Mesenteric fat pad (tissue), 1 donor: ENCODE results near the gene NAPEPLD. TPM values are rescaled to one million over a fixed set of nuclear protein-coding genes. Genes with fewer than 3 reads are reported as not detected.
"Not testable (repeated sequence)": the region's sequence is repeated elsewhere in the genome, so short reads cannot be mapped to it uniquely, and the experiment has no call there.

ENCODE experiments used
- DNase-seq: peaks from one replicate; pipeline ENCODE4 v3.0.0-alpha.2; 2020; ENCODE audit warnings: low spot score
- total RNA-seq: library from RNA; stranded (reverse); fragmentation: NEBNext Ultra II Directional; extraction: Animal tissue kit (Norgen Biotek cat#: 25700); gene quantifications from one replicate; pipeline ENCODE4 v1.2.1, GENCODE V29; 2021
- donor health status: DM: yes; HTN: yes; CAD: no.

The NAPEPLD gene
- total RNA-seq, 1 donor from 2014 or later, result 4.6 TPM

DNA sequence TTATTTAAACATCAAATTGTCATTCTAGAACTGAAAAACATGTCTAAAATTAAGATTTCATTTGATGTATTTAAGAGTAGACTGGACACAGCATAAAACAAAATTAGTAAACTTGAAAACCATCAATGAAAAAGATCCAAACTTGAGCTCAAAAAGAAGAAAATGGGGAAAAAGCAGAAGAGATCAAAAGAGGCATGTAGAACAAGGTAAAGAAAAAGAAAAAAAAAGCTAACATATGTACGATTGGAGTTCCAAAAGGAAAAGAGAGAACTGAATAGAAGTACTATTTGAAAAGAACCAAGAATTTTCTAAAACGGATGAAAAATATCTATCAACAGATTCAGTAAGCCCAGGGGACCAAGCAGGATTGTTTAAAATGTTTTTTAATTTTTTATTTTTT, 77.9 kb downstream of the NAPEPLD start:
- DNase-seq, result no peak

DNA sequence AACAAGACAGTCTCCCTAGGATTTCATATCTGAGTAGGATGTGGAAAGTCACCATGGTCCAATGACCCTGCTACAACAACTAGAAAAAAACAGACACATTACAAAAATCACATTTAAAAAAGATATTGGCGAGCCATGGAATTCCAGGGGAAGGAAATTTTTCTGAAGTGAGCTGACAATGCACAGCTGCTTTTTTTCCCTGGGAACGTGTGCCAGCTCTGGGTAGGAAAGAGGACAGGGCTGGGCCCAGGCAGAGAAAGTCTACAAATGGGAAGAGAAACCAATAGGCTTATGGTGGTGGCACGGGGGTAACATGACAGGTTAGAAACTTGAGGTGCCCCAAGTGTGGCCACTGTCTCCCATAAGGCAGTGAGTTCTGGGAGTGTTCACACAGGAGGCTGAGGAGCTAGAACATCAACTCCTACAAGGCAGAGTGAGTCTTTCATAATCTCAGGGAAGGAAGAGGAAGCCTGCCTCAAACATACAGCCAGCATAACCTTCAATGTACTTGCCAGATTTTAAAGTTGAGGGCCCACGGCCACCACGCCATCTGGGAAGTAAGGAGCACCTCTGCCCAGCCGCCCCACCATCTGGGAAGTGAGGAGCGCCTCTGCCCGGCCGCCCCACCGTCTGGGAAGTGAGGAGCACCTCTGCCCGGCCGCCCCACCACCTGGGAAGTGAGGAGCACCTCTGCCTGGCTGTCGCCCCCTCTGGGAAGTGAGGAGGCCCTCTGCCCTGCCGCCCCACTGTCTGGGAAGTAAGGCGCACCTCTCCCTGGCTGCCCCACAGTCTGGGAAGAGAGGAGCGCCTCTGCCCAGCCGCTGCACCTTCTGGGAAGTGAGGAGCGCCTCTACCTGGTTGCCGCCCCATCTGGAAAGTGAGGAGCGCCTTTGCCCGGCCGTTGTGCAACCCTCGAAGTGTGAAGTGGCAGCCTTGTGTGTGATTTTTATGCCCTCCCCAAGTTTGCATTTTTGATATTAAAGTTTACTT, 80.2 kb downstream of the NAPEPLD start:
- no peak for DNase-seq

DNA sequence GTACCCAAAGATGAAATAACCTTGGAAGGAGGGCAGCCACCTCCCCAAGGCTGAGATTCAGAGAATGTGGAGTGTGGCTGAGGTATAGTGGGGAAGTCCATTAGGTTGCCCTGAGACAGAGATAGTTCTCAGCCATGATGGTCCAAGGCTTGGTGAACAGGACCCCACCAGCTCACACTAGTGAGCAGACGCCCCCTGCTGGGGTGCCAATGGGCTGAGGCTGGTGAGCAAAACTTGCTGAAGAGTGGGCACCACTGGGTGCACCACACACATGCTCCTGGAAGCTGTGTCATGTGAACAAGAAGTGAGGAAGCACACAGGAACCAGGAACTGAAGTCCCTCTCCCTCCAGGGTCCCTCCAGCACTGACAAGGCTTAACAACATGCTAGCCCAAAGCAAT, 83.2 kb downstream of the NAPEPLD start:
- DNase-seq, result no peak

DNA sequence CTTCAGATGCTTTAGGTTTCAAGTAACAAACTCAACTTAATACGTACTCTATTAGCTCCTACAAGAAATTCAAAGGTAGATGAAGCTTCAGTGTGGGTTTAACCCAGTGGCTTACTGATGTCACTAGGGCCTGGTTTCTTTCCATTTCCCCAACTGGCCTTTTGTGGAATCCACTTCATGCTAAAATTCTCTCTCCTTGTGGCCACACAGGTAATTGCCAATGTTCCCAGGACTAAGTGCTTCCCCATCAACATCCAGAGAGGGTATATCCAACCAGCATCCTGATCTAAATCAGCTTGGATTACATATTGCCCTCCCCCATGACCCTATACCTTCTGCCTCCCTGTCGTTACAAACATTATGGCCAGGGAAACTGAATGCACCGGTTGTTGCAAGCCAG, 85.0 kb downstream of the NAPEPLD start:
- DNase-seq, result no peak

DNA sequence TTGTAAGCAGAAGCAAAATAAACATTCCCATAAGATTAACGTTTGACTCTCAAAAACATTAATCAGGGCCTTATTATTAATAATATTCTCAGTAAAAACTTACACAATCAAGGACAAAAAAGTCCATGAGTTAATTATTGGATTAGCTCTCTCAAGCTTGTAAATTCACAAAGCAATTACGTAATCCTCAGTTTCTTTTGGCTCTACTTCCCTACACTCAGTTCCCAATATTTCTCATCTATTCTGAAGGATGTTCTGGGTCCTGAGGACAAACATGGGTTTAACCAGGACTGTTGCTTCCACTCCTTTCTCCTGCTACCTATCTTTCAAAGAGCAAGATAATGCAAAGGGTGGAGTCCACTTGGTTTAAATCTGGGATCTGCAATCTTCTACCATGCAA, 89.4 kb downstream of the NAPEPLD start:
- DNase-seq, result no peak

DNA sequence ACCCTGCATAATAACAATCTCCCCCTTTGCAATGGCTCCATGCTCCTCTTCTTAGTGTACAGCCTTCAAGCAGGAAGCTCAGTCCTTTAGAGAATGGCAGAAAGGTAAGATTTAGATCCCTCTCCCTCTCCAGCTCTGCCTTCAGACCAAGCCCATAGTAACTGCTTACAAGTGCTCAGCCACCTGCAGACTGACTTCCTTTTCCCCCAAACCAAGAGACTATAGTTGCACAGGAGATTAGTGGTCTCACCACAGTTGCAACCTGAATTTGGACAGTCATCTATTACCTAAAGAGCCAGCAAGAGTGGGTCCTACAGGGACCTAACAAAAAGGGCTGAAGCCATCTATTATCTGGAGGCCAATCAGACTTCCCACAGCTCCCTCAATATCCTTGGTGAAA, 90.8 kb downstream of the NAPEPLD start:
- DNase-seq, result no peak

DNA sequence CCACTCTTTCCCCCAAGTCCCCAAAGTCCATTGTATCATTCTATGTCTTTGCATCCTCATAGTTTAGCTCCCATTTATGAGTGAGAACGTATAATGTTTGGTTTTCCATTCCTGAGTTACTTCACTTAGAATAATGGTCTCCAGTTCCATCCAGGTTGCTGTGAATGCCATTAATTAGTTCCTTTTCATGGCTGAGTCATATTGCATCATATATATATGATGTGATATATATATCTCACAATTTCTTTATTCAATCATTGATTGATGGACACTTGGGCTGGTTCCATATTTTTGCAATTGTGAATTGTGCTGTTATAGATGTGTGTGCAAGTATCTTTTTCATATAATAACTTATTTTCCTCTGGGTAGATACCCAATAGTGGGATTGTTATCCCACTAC, 92.9 kb downstream of the NAPEPLD start:
- not testable (repeated sequence) for DNase-seq

DNA sequence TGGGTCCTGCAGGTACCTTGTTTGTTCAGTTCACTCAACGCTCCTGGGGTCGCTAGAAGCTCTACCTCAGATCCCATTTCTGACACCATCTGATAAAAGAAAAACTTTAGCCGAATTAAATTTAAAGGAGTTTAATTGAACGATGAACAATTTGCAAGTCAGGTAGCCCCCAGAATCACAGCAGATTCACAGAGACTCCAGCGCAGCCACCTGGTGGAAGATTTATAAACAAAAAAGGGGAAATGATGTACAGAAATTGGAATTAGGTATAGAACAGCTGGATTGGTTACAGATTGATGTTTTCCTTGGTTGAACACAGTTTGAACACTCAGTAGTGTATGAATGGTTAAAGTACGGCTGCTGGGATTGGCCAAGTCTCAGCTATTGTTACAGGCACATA, 97.4 kb downstream of the NAPEPLD start:
- DNase-seq, result no peak

Other genes with a start within 250 kb of the NAPEPLD start
- 1.2 TPM for gene LRRC17, start 236.1 kb downstream of the NAPEPLD start, total RNA-seq
- gene FBXL13, start 74.3 kb downstream of the NAPEPLD start, total RNA-seq, result 0.55 TPM
- 34.2 TPM for gene ARMC10, start 74.0 kb downstream of the NAPEPLD start, total RNA-seq
- 43.8 TPM for gene PMPCB, start 148.3 kb upstream of the NAPEPLD start, total RNA-seq
- gene DNAJC2, start 195.7 kb upstream of the NAPEPLD start, total RNA-seq, result 27.9 TPM
- gene PSMC2, start 198.5 kb upstream of the NAPEPLD start, total RNA-seq, result 127 TPM